ENCODE data around the gene RUFY2.

RUFY2 gene

GRCh38 chr10:68302503-68302823 lies 104.6 kb downstream of the RUFY2 start:
- no peak overlapping the region for H3K4me2 ChIP-seq (ENCODE audit: low read length)
- no peaks in the 10 kb centered on the region for H3K36me3 ChIP-seq (ENCODE audit: control insufficient read depth in 1 of 2, insufficient read depth in 2 of 2, low read length in 2 of 2)
- no peaks in the 10 kb centered on the region for H3K27me3 ChIP-seq (ENCODE audit: insufficient read depth, low read length)
- H2AK5ac ChIP-seq (ENCODE audit: low read length) = no peak overlapping the region
- H3K4me3 ChIP-seq (ENCODE audit: low read depth, low read length) = no peak overlapping the region
- no peak for DNase-seq
- H4K12ac ChIP-seq (ENCODE audit: low read depth, low read length) = no peak overlapping the region
- H4K8ac ChIP-seq (ENCODE audit: low read depth, low read length) = no peak overlapping the region
- H3K27ac ChIP-seq (ENCODE audit: low read depth, low read length) = no peak overlapping the region
- no peaks in the 10 kb centered on the region for H3K9me3 ChIP-seq (ENCODE audit: insufficient read depth, low read depth, low read length)
- H3K14ac ChIP-seq (ENCODE audit: low read length) = no peak overlapping the region
- no peak overlapping the region for H2BK12ac ChIP-seq (ENCODE audit: low read length)
- no peak overlapping the region for H2BK5ac ChIP-seq (ENCODE audit: low read depth, low read length, poor library complexity)
- H3K23ac ChIP-seq (ENCODE audit: low read length) = no peak overlapping the region
- no peak overlapping the region for H3K18ac ChIP-seq (ENCODE audit: low read length)
- no peak overlapping the region for H2BK120ac ChIP-seq (ENCODE audit: insufficient read depth, low read length, poor library complexity)
- H3K79me1 ChIP-seq (ENCODE audit: low read length) = no peaks in the 10 kb centered on the region
- H4K91ac ChIP-seq (ENCODE audit: low read depth, low read length) = no peak overlapping the region
- WGBS (ENCODE audit: extremely low coverage, insufficient coverage, insufficient read length) = no CpG with 5 or more reads among the region's 2 CpGs
- H3K79me2 ChIP-seq (ENCODE audit: control insufficient read depth, insufficient read depth, low read length, poor library complexity) = no peaks in the 10 kb centered on the region
- H3K4ac ChIP-seq (ENCODE audit: low read depth, low read length) = no peak overlapping the region
- no peak overlapping the region for H2AFZ ChIP-seq (ENCODE audit: insufficient read depth, low read length, poor library complexity)
- H3K4me1 ChIP-seq (ENCODE audit: control insufficient read depth in 1 of 2, insufficient read depth in 2 of 2, low read length in 2 of 2) = peaks cover 0 to under 1% of the 10 kb centered on the region in 2 experiments
- H3K9ac ChIP-seq (ENCODE audit: low read length) = no peak overlapping the region

GRCh38 chr10:68301790-68302502 lies 105.1 kb downstream of the RUFY2 start:
- Histone ChIP-seq H2AFZ (ENCODE audit: insufficient read depth, low read length, poor library complexity) (no peak overlapping the region), H3K14ac (ENCODE audit: low read length) (no peak overlapping the region), H3K18ac (ENCODE audit: low read length) (no peak overlapping the region), H3K9me3 (ENCODE audit: insufficient read depth, low read depth, low read length) (no peaks in the 10 kb centered on the region), H2AK5ac (ENCODE audit: low read length) (no peak overlapping the region), H4K12ac (ENCODE audit: low read depth, low read length) (no peak overlapping the region), H3K4me3 (ENCODE audit: low read depth, low read length) (no peak overlapping the region), H3K4me1 (ENCODE audit: control insufficient read depth in 1 of 2, insufficient read depth in 2 of 2, low read length in 2 of 2) (peaks cover 4 to 5% of the 10 kb centered on the region in 2 experiments), H3K4me2 (ENCODE audit: low read length) (no peak overlapping the region), H2BK5ac (ENCODE audit: low read depth, low read length, poor library complexity) (no peak overlapping the region), H3K27me3 (ENCODE audit: insufficient read depth, low read length) (no peaks in the 10 kb centered on the region), H3K27ac (ENCODE audit: low read depth, low read length) (no peak overlapping the region), H4K91ac (ENCODE audit: low read depth, low read length) (no peak overlapping the region), H3K36me3 (ENCODE audit: control insufficient read depth in 1 of 2, insufficient read depth in 2 of 2, low read length in 2 of 2) (no peaks in the 10 kb centered on the region), H3K4ac (ENCODE audit: low read depth, low read length) (no peak overlapping the region), H3K79me1 (ENCODE audit: low read length) (no peaks in the 10 kb centered on the region), H2BK120ac (ENCODE audit: insufficient read depth, low read length, poor library complexity) (no peak overlapping the region), H3K23ac (ENCODE audit: low read length) (no peak overlapping the region), H2BK12ac (ENCODE audit: low read length) (no peak overlapping the region), H4K8ac (ENCODE audit: low read depth, low read length) (no peak overlapping the region), H3K9ac (ENCODE audit: low read length) (no peak overlapping the region), H3K79me2 (ENCODE audit: control insufficient read depth, insufficient read depth, low read length, poor library complexity) (no peaks in the 10 kb centered on the region)
- DNase-seq = peak; percentile 14 to 63
- WGBS (ENCODE audit: extremely low coverage, insufficient coverage, insufficient read length) = no CpG with 5 or more reads among the region's 6 CpGs

- no peak overlapping the region for H2BK120ac ChIP-seq (ENCODE audit: insufficient read depth, low read length, poor library complexity)
- no peak overlapping the region for H4K91ac ChIP-seq (ENCODE audit: low read depth, low read length)
- no peaks in the 10 kb centered on the region for H3K79me1 ChIP-seq (ENCODE audit: low read length)
- H3K27me3 ChIP-seq (ENCODE audit: insufficient read depth, low read length) = no peaks in the 10 kb centered on the region
- H3K23ac ChIP-seq (ENCODE audit: low read length) = no peak overlapping the region
- no peak for DNase-seq
- no peak overlapping the region for H4K12ac ChIP-seq (ENCODE audit: low read depth, low read length)
- no CpG with 5 or more reads among the region's 3 CpGs for WGBS (ENCODE audit: extremely low coverage, insufficient coverage, insufficient read length)
- H2AK5ac ChIP-seq (ENCODE audit: low read length) = no peak overlapping the region
- no peaks in the 10 kb centered on the region for H3K79me2 ChIP-seq (ENCODE audit: control insufficient read depth, insufficient read depth, low read length, poor library complexity)
- no peak overlapping the region for H3K9ac ChIP-seq (ENCODE audit: low read length)
- no peak overlapping the region for H2BK5ac ChIP-seq (ENCODE audit: low read depth, low read length, poor library complexity)
- H3K4ac ChIP-seq (ENCODE audit: low read depth, low read length) = no peak overlapping the region
- H3K18ac ChIP-seq (ENCODE audit: low read length) = no peak overlapping the region
- H3K14ac ChIP-seq (ENCODE audit: low read length) = no peak overlapping the region
- H3K9me3 ChIP-seq (ENCODE audit: insufficient read depth, low read depth, low read length) = no peaks in the 10 kb centered on the region
- H3K4me3 ChIP-seq (ENCODE audit: low read depth, low read length) = no peak overlapping the region
- H3K27ac ChIP-seq (ENCODE audit: low read depth, low read length) = no peak overlapping the region
- H3K4me2 ChIP-seq (ENCODE audit: low read length) = no peak overlapping the region
- H2AFZ ChIP-seq (ENCODE audit: insufficient read depth, low read length, poor library complexity) = no peak overlapping the region
- H4K8ac ChIP-seq (ENCODE audit: low read depth, low read length) = no peak overlapping the region
- no peaks in the 10 kb centered on the region for H3K36me3 ChIP-seq (ENCODE audit: control insufficient read depth in 1 of 2, insufficient read depth in 2 of 2, low read length in 2 of 2)
- H2BK12ac ChIP-seq (ENCODE audit: low read length) = no peak overlapping the region
- peaks cover 4 to 5% of the 10 kb centered on the region in 2 experiments for H3K4me1 ChIP-seq (ENCODE audit: control insufficient read depth in 1 of 2, insufficient read depth in 2 of 2, low read length in 2 of 2)
These were observed 105.8 kb downstream of the RUFY2 start for GRCh38 chr10:68301301-68301700.

GRCh38 chr10:68296843-68297663 lies 110.0 kb downstream of the RUFY2 start:
- no peak for DNase-seq
- no peak overlapping the region for H2AK5ac ChIP-seq (ENCODE audit: low read length)
- no peaks in the 10 kb centered on the region for H3K79me1 ChIP-seq (ENCODE audit: low read length)
- H2AFZ ChIP-seq (ENCODE audit: insufficient read depth, low read length, poor library complexity) = no peak overlapping the region
- no peak overlapping the region for H4K8ac ChIP-seq (ENCODE audit: low read depth, low read length)
- no peak overlapping the region for H2BK5ac ChIP-seq (ENCODE audit: low read depth, low read length, poor library complexity)
- no peaks in the 10 kb centered on the region for H3K36me3 ChIP-seq (ENCODE audit: control insufficient read depth in 1 of 2, insufficient read depth in 2 of 2, low read length in 2 of 2)
- H3K14ac ChIP-seq (ENCODE audit: low read length) = no peak overlapping the region
- H3K4ac ChIP-seq (ENCODE audit: low read depth, low read length) = no peak overlapping the region
- H2BK120ac ChIP-seq (ENCODE audit: insufficient read depth, low read length, poor library complexity) = no peak overlapping the region
- no peaks in the 10 kb centered on the region for H3K27me3 ChIP-seq (ENCODE audit: insufficient read depth, low read length)
- H4K91ac ChIP-seq (ENCODE audit: low read depth, low read length) = no peak overlapping the region
- no peak overlapping the region for H2BK12ac ChIP-seq (ENCODE audit: low read length)
- H3K9me3 ChIP-seq (ENCODE audit: insufficient read depth, low read depth, low read length) = no peaks in the 10 kb centered on the region
- no CpG with 5 or more reads among the region's 9 CpGs for WGBS (ENCODE audit: extremely low coverage, insufficient coverage, insufficient read length)
- H3K18ac ChIP-seq (ENCODE audit: low read length) = no peak overlapping the region
- no peak overlapping the region for H3K23ac ChIP-seq (ENCODE audit: low read length)
- no peak overlapping the region for H3K4me2 ChIP-seq (ENCODE audit: low read length)
- H3K4me3 ChIP-seq (ENCODE audit: low read depth, low read length) = no peak overlapping the region
- no peak overlapping the region for H4K12ac ChIP-seq (ENCODE audit: low read depth, low read length)
- no peak overlapping the region for H3K27ac ChIP-seq (ENCODE audit: low read depth, low read length)
- peaks cover 4 to 5% of the 10 kb centered on the region in 2 experiments for H3K4me1 ChIP-seq (ENCODE audit: control insufficient read depth in 1 of 2, insufficient read depth in 2 of 2, low read length in 2 of 2)
- no peaks in the 10 kb centered on the region for H3K79me2 ChIP-seq (ENCODE audit: control insufficient read depth, insufficient read depth, low read length, poor library complexity)
- H3K9ac ChIP-seq (ENCODE audit: low read length) = no peak overlapping the region

Data from trophoblast cell (in vitro differentiated cells and primary cell).